ENCODE measurements around the gene SRRM3.

The SRRM3 gene

GRCh38 chr7:76260171-76260703 is 58.5 kb downstream of the SRRM3 start:
- no peak overlapping the region for H3K4me2 ChIP-seq
- H3K79me2 ChIP-seq (ENCODE audit: insufficient read depth, low read depth) = no peaks in the 10 kb centered on the region
- H2AFZ ChIP-seq (ENCODE audit: low read depth) = no peak overlapping the region
- no peak overlapping the region for H3K9ac ChIP-seq
- no peak overlapping the region for H3K27ac ChIP-seq
- H4K20me1 ChIP-seq (ENCODE audit: insufficient read depth) = no peaks in the 10 kb centered on the region
- no peak overlapping the region for H3K4me3 ChIP-seq (IDR thresholded peaks at IDR 0.05; ENCODE audit: insufficient read depth, low read depth, low read length)
- no peaks in the 10 kb centered on the region; the same call in 1 of the 2 replicates for H3K27me3 ChIP-seq (ENCODE audit: insufficient read depth, low read depth)
- peaks cover 8% of the 10 kb centered on the region for H3K4me1 ChIP-seq (ENCODE audit: low read depth, poor library complexity, severe bottlenecking)
- H3K36me3 ChIP-seq (ENCODE audit: insufficient read depth) = no peaks in the 10 kb centered on the region
- no peak for TF ChIP-seq CTCF (conservative IDR thresholded peaks at IDR 0.05; ENCODE audit: low read depth, low read length)

- Histone ChIP-seq H3K79me2 (ENCODE audit: insufficient read depth, low read depth) (no peaks in the 10 kb centered on the region), H3K4me3 (IDR thresholded peaks at IDR 0.05; ENCODE audit: insufficient read depth, low read depth, low read length) (no peak overlapping the region), H2AFZ (ENCODE audit: low read depth) (no peak overlapping the region), H3K36me3 (ENCODE audit: insufficient read depth) (no peaks in the 10 kb centered on the region), H3K4me1 (ENCODE audit: low read depth, poor library complexity, severe bottlenecking) (peaks cover 8% of the 10 kb centered on the region), H3K27ac (no peak overlapping the region), H3K9ac (no peak overlapping the region), H3K27me3 (ENCODE audit: insufficient read depth, low read depth) (no peaks in the 10 kb centered on the region; the same call in 1 of the 2 replicates), H3K4me2 (no peak overlapping the region), H4K20me1 (ENCODE audit: insufficient read depth) (no peaks in the 10 kb centered on the region)
- no peak for TF ChIP-seq CTCF (conservative IDR thresholded peaks at IDR 0.05; ENCODE audit: low read depth, low read length)
These were observed 59.6 kb downstream of the SRRM3 start for GRCh38 chr7:76261329-76261728.

- TF ChIP-seq CTCF (conservative IDR thresholded peaks at IDR 0.05; ENCODE audit: low read depth, low read length) = no peak
- no peaks in the 10 kb centered on the region for H4K20me1 ChIP-seq (ENCODE audit: insufficient read depth)
- H3K36me3 ChIP-seq (ENCODE audit: insufficient read depth) = no peaks in the 10 kb centered on the region
- no peak overlapping the region for H3K4me3 ChIP-seq (IDR thresholded peaks at IDR 0.05; ENCODE audit: insufficient read depth, low read depth, low read length)
- H2AFZ ChIP-seq (ENCODE audit: low read depth) = no peak overlapping the region
- H3K27me3 ChIP-seq (ENCODE audit: insufficient read depth, low read depth) = peaks cover 5% of the 10 kb centered on the region; the same call in 1 of the 2 replicates
- peak overlapping the region; percentile 18; the same call in 1 of the 2 replicates for H3K4me2 ChIP-seq
- no peak overlapping the region for H3K27ac ChIP-seq
- H3K9ac ChIP-seq = no peak overlapping the region
- peaks cover 8% of the 10 kb centered on the region for H3K4me1 ChIP-seq (ENCODE audit: low read depth, poor library complexity, severe bottlenecking)
- no peaks in the 10 kb centered on the region for H3K79me2 ChIP-seq (ENCODE audit: insufficient read depth, low read depth)
These were observed 60.2 kb downstream of the SRRM3 start for GRCh38 chr7:76261931-76262330.

GRCh38 chr7:76262683-76263402 is 61.1 kb downstream of the SRRM3 start:
- peak; percentile 89 for TF ChIP-seq CTCF (conservative IDR thresholded peaks at IDR 0.05; ENCODE audit: low read depth, low read length)
- Histone ChIP-seq H3K27me3 (ENCODE audit: insufficient read depth, low read depth) (peaks cover 6% of the 10 kb centered on the region; the same call in 1 of the 2 replicates), H4K20me1 (ENCODE audit: insufficient read depth) (no peaks in the 10 kb centered on the region), H3K4me1 (ENCODE audit: low read depth, poor library complexity, severe bottlenecking) (peaks cover 8% of the 10 kb centered on the region), H3K4me2 (no peak overlapping the region), H3K79me2 (ENCODE audit: insufficient read depth, low read depth) (no peaks in the 10 kb centered on the region), H3K9ac (no peak overlapping the region), H2AFZ (ENCODE audit: low read depth) (no peak overlapping the region), H3K27ac (no peak overlapping the region), H3K4me3 (IDR thresholded peaks at IDR 0.05; ENCODE audit: insufficient read depth, low read depth, low read length) (no peak overlapping the region), H3K36me3 (ENCODE audit: insufficient read depth) (no peaks in the 10 kb centered on the region)
